ENCODE results near the gene PQBP1. TPM values are rescaled to one million over a fixed set of nuclear protein-coding genes. Genes with fewer than 3 reads are reported as not detected.
A peak's percentile ranks its signal among the peaks of the same experiment; 100 is the strongest.

The PQBP1 gene
- total and polyA plus RNA-seq, 4 donors: 28.9 to 91.9 (median 78.8) TPM

GRCh38 chrX:48909703-48910294 is 12.1 kb downstream of the PQBP1 start:
- no peak overlapping the region for H3K27ac ChIP-seq (ENCODE audit: low read depth, low read length)
- peaks cover 18% of the 10 kb centered on the region for H3K4me1 ChIP-seq (ENCODE audit: control insufficient read depth, insufficient read depth, low read length)
- 89% methylated on average over 5 of the region's 17 CpGs for WGBS (ENCODE audit: insufficient coverage)
- no peak for DNase-seq (ENCODE audit: low read depth in 4 of 6, low spot score in 6 of 6)
- H3K9me3 ChIP-seq (ENCODE audit: control insufficient read depth, insufficient read depth, low read length): no peaks in the 10 kb centered on the region
- no peak overlapping the region for H3K4me3 ChIP-seq (ENCODE audit: low read depth, low read length)
- no peaks in the 10 kb centered on the region for H3K27me3 ChIP-seq (ENCODE audit: control insufficient read depth, insufficient read depth, low read length)
- peaks cover 30% of the 10 kb centered on the region for H3K36me3 ChIP-seq (ENCODE audit: control insufficient read depth, insufficient read depth, low read length)

GRCh38 chrX:48910926-48911411 is 13.2 kb downstream of the PQBP1 start:
- Histone ChIP-seq H3K36me3 (ENCODE audit: control insufficient read depth, insufficient read depth, low read length) (peaks cover 25% of the 10 kb centered on the region), H3K27ac (ENCODE audit: low read depth, low read length) (peak overlapping the region; percentile 72), H3K27me3 (ENCODE audit: control insufficient read depth, insufficient read depth, low read length) (no peaks in the 10 kb centered on the region), H3K9me3 (ENCODE audit: control insufficient read depth, insufficient read depth, low read length) (no peaks in the 10 kb centered on the region), H3K4me3 (ENCODE audit: low read depth, low read length) (peak overlapping the region; percentile 83), H3K4me1 (ENCODE audit: control insufficient read depth, insufficient read depth, low read length) (peaks cover 18% of the 10 kb centered on the region)
- 30% methylated on average over 12 of the region's 12 CpGs for WGBS (ENCODE audit: insufficient coverage)
- no peak for DNase-seq (ENCODE audit: low read depth in 4 of 6, low spot score in 6 of 6)

- Histone ChIP-seq H3K27me3 (ENCODE audit: control insufficient read depth, insufficient read depth, low read length) (no peaks in the 10 kb centered on the region), H3K4me3 (ENCODE audit: low read depth, low read length) (peak within 1 kb of the TSS; percentile 83), H3K27ac (ENCODE audit: low read depth, low read length) (peak within 1 kb of the TSS; percentile 72), H3K9me3 (ENCODE audit: control insufficient read depth, insufficient read depth, low read length) (no peaks in the 10 kb centered on the region), H3K36me3 (ENCODE audit: control insufficient read depth, insufficient read depth, low read length) (peaks cover 21% of the 10 kb centered on the region), H3K4me1 (ENCODE audit: control insufficient read depth, insufficient read depth, low read length) (peaks cover 18% of the 10 kb centered on the region)
- WGBS (ENCODE audit: insufficient coverage): 25% methylated on average over 60 of the region's 60 CpGs
- DNase-seq (ENCODE audit: low read depth in 4 of 6, low spot score in 6 of 6): peak in 3 of 6 donors; percentile 67 to 94 (median 92)
Measured at GRCh38 chrX:48911412-48912182, 13.9 kb downstream of the PQBP1 start, which contains the start of gene SLC35A2. TSS of gene SLC35A2 (minus strand) at chrX:48911646. CDS start at chrX:48911636, 10 bp downstream.

- peaks cover 29% of the 10 kb centered on the region for H3K4me1 ChIP-seq (ENCODE audit: control insufficient read depth, insufficient read depth, low read length)
- H3K27ac ChIP-seq (ENCODE audit: low read depth, low read length): no peak overlapping the region
- no peak for DNase-seq (ENCODE audit: low read depth in 4 of 6, low spot score in 6 of 6)
- 87% methylated on average over 4 of the region's 5 CpGs for WGBS (ENCODE audit: insufficient coverage)
- H3K4me3 ChIP-seq (ENCODE audit: low read depth, low read length): no peak overlapping the region
- H3K36me3 ChIP-seq (ENCODE audit: control insufficient read depth, insufficient read depth, low read length): peaks cover 16% of the 10 kb centered on the region
- no peaks in the 10 kb centered on the region for H3K27me3 ChIP-seq (ENCODE audit: control insufficient read depth, insufficient read depth, low read length)
- no peaks in the 10 kb centered on the region for H3K9me3 ChIP-seq (ENCODE audit: control insufficient read depth, insufficient read depth, low read length)
Measured at GRCh38 chrX:48913605-48914366, 16.1 kb downstream of the PQBP1 start.

- Histone ChIP-seq H3K36me3 (ENCODE audit: control insufficient read depth, insufficient read depth, low read length) (peaks cover 12% of the 10 kb centered on the region), H3K27ac (ENCODE audit: low read depth, low read length) (no peak overlapping the region), H3K9me3 (ENCODE audit: control insufficient read depth, insufficient read depth, low read length) (no peaks in the 10 kb centered on the region), H3K4me1 (ENCODE audit: control insufficient read depth, insufficient read depth, low read length) (peaks cover 33% of the 10 kb centered on the region), H3K27me3 (ENCODE audit: control insufficient read depth, insufficient read depth, low read length) (no peaks in the 10 kb centered on the region), H3K4me3 (ENCODE audit: low read depth, low read length) (no peak overlapping the region)
- DNase-seq (ENCODE audit: low read depth in 4 of 6, low spot score in 6 of 6): no peak
- WGBS (ENCODE audit: insufficient coverage): 85% methylated on average over 8 of the region's 13 CpGs
Measured at GRCh38 chrX:48914593-48915493, 17.1 kb downstream of the PQBP1 start.

- Histone ChIP-seq H3K4me3 (ENCODE audit: low read depth, low read length) (peak overlapping the region; percentile 21), H3K4me1 (ENCODE audit: control insufficient read depth, insufficient read depth, low read length) (peaks cover 20% of the 10 kb centered on the region), H3K9me3 (ENCODE audit: control insufficient read depth, insufficient read depth, low read length) (no peaks in the 10 kb centered on the region), H3K36me3 (ENCODE audit: control insufficient read depth, insufficient read depth, low read length) (peaks cover 17% of the 10 kb centered on the region), H3K27ac (ENCODE audit: low read depth, low read length) (peak overlapping the region; percentile 62), H3K27me3 (ENCODE audit: control insufficient read depth, insufficient read depth, low read length) (no peaks in the 10 kb centered on the region)
- WGBS (ENCODE audit: insufficient coverage): 29% methylated on average over 21 of the region's 27 CpGs
- peak in 5 of 6 donors; percentile 59 to 97 (median 77) for DNase-seq (ENCODE audit: low read depth in 4 of 6, low spot score in 6 of 6)
Measured at GRCh38 chrX:48917139-48918001, 19.6 kb downstream of the PQBP1 start.

GRCh38 chrX:48918301-48918642 is 20.5 kb downstream of the PQBP1 start:
- Histone ChIP-seq H3K27me3 (ENCODE audit: control insufficient read depth, insufficient read depth, low read length) (no peaks in the 10 kb centered on the region), H3K4me1 (ENCODE audit: control insufficient read depth, insufficient read depth, low read length) (peaks cover 16% of the 10 kb centered on the region), H3K27ac (ENCODE audit: low read depth, low read length) (peak overlapping the region; percentile 81), H3K9me3 (ENCODE audit: control insufficient read depth, insufficient read depth, low read length) (no peaks in the 10 kb centered on the region), H3K4me3 (ENCODE audit: low read depth, low read length) (peak overlapping the region; percentile 64), H3K36me3 (ENCODE audit: control insufficient read depth, insufficient read depth, low read length) (peaks cover 25% of the 10 kb centered on the region)
- DNase-seq (ENCODE audit: low read depth in 4 of 6, low spot score in 6 of 6): no peak
- WGBS (ENCODE audit: insufficient coverage): 23% methylated on average over 18 of the region's 23 CpGs

GRCh38 chrX:48918643-48919340 is 21.1 kb downstream of the PQBP1 start, which contains the start of gene PIM2:
TSS of gene PIM2 (minus strand) at chrX:48919024. CDS start at chrX:48918834, 190 bp downstream.
- WGBS (ENCODE audit: insufficient coverage): 24% methylated on average over 46 of the region's 55 CpGs
- Histone ChIP-seq H3K27me3 (ENCODE audit: control insufficient read depth, insufficient read depth, low read length) (no peaks in the 10 kb centered on the region), H3K4me1 (ENCODE audit: control insufficient read depth, insufficient read depth, low read length) (peaks cover 16% of the 10 kb centered on the region), H3K27ac (ENCODE audit: low read depth, low read length) (peak within 1 kb of the TSS; percentile 81), H3K36me3 (ENCODE audit: control insufficient read depth, insufficient read depth, low read length) (peaks cover 29% of the 10 kb centered on the region), H3K4me3 (ENCODE audit: low read depth, low read length) (peak within 1 kb of the TSS; percentile 64), H3K9me3 (ENCODE audit: control insufficient read depth, insufficient read depth, low read length) (no peaks in the 10 kb centered on the region)
- DNase-seq (ENCODE audit: low read depth in 4 of 6, low spot score in 6 of 6): peak in 5 of 6 donors; percentile 60 to 97 (median 79)

Measured in spinal cord (tissue), 10 donors.